ENCODE measurements around the gene MYCN.
"Not testable (repeated sequence)": the region's sequence is repeated elsewhere in the genome, so short reads cannot be mapped to it uniquely, and the experiment has no call there.

MYCN gene

DNA sequence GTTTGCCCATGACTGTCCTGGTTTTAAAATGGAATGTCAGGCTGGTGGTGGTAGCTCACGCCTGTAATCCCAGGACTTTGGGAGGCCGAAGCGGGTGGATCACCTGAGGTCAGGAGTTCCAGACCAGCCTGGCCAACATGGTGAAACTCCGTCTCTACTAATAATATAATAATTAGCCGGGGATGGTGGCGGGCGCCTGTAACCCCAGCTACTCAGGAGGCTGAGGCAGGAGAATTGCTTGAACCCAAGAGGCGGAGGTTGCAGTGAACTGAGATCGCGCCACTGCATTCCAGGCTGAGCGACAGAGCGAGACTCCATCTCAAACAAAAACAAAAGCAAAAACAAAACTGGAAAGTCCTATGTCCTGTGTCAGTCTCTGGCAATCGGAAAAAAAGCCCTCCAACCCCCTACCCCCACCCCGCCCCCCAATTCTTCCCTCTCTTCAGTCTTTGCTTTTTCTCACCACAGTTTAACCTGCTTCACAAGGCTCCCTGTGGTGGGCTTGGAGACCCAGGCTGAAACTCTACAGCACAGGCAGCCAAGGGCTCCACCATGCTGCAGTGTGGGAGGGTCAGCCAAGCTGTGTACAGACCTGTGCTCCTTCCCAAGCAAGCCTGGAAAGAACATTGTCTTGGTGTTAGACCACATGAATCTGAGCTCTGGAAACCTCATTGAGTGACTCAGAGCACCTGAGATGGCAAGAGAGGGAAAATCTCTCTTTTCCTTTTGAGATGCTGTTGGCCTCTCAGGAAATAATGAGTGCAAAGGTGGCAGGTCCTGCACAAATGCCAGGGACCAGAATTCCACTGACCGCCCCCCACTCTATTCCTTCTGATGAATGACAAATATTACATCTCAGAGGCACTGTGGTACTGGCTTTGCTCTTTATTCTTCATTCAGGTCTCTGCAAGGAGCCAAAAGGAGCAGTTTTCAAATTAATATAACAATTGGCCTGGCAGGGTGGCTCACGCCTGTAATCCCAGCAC is 16.7 kb downstream of the MYCN start:
- no peak for DNase-seq (ENCODE audit: low spot score)
- no peak for FAIRE-seq

DNA sequence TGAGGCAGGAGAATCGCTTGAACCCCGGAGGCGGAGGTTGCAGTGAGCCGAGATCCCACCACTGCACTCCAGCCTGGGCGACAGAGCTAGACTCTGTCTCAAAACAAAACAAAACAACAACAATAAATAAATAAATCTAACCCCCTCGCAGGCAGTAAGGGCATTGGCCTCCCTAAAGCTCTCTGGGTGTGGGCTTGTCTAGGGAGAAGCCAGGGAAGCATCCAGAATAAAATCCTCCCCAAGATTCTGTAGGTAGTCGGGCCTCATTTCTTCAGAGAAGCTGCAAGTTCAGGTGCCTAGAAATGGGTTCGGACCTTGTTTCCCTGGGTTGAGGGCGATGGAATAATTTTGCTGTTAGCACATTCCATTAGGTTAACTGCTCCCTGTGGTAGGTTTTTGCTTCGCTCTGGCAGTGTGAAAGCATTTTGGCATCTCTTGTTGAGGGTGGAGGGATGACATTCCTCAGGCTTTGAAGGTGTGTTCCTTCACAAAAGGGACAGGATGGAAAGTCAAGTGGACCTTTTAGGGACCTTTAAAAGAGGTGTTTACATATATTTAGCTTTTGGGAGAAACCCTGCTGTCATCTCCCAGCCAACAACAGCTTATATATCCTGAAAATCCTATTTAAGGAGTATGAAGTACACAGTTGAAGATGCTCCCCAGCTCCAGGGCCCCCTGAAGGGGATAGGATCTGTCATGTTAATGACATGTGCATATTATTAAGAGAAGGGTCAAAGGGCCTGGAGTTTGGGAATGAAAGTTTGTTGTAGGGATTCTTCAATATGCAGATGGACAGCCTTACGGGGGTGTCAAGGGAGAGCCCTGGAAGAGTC is 17.7 kb downstream of the MYCN start:
- DNase-seq (ENCODE audit: low spot score): no peak
- FAIRE-seq: no peak

DNA sequence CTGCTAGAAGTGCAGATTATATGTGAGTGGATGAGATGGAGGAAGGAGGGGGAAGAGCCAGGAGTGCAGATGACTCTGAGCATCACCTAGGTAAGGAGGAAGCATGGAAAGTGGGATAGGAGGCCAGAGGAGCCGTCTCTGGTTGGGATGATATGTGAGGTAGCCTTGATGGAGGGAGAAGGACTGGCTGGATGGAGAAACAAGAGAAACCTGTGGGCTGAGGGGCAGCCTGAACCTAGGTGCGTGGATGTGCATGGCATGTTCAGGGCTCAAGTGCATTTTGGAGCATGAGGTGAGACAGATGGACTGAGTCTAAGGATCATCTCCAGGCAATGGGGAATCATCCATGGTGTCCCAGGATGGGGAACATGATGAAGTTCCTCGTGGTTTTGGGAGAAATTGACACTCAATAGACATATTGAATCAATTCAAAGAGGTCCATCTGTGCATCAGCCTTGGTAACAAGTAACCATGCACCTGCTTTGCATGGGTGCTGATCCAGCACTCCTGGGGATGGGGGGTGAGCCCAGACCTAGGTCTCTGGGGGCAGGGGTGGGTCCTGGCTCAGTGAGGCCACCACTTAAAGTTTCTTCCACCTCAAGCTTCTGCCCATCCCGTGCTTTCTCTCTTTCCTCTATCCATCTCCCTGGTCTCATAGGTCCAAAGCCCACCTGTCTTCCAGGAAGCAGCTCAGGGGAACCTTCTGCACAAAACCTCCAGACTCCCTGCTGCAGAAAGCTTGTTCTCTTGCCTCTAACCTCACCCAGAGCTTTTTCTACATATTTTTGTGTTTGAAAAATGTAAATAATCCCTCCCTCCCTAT is 19.2 kb downstream of the MYCN start:
- DNase-seq (ENCODE audit: low spot score) (no peak), FAIRE-seq (no peak)

DNA sequence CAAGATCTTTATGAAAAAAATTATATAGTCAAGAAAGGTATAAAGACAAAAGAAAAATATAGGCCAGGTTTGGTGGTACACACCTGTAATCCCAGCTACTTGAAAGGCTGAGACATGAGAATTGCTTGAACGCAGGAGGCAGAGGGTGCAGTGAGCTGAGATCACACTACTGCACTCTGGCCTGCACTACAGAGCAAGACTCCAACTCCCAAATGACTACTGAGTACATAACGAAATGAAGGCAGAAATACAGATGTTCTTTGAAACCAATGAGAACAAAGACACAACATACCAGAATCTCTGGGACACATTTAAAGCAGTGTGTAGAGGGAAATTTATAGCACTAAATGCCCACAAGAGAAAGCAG is 19.8 kb downstream of the MYCN start:
- not testable (repeated sequence) for FAIRE-seq

DNA sequence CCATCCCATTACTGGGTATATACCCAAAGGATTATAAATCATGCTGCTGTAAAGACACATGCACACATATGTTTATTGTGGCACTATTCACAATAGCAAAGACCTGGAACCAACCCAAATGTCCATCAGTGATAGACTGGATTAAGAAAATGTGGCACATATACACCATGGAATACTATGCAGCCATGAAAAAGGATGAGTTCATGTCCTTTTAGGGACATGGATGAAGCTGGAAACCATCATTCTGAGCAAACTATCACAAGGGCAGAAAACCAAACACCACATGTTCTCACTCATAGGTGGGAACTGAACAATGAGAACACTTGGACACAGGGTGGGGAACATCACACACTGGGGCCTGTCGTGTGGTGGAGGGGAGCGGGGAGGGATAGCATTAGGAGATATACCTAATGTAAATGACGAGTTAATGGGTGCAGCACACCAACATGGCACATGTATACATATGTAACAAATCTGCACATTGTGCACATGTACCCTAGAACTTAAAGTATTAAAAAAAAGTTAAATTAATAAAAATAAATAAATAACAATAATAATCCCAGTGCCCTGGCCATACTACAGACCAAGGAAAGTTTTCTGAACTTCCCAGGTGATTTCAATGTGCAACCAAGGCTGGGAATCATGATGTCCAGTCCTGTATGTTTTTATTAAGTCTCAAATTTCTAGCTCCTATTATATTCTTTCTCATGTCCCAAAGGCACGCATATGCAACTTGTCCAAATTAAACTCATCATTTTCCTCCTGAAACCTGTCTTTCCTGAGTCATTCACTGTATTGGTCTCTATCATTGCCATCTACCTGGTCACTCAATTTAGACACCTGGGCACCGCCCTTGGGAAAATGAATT is 23.0 kb downstream of the MYCN start:
- DNase-seq (ENCODE audit: low spot score); FAIRE-seq: not testable (repeated sequence)

More for the DNA sequence above, 19.8 kb downstream of the MYCN start:
- not testable (repeated sequence) for DNase-seq (ENCODE audit: low spot score)

DNA sequence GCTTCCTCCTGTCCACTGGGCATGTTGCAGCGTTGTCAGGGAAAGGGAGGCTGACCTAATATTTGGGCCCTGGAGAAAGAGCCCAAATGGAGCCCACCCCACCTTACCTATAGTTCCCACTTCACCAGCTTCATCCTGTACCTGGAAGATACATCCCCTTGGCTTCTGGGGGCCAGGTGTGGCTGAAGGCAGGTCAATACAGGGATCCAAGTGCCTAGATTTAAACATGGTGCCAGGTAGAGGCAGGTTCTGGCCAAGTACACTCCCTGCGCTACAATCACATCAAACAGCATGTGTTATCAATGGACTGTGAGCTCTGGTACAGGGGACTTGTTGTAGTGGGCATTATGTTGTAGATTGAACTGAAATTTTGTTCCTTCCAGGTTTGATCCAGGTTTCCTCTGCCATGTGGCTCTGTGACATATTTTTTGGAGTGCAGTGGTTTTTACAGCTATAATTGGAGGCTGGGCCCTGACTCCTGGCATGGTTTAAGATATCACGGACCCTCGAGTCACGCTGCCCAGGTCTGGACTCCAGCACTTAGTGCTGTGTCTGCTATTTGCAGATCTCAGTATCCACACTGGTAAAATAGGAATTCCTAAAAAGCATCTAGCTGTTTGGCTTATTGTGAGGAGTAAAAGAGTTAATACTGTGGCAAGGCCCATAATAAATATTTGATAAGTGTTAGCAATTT is 23.8 kb downstream of the MYCN start:
- DNase-seq (ENCODE audit: low spot score) (no peak), FAIRE-seq (no peak)

DNA sequence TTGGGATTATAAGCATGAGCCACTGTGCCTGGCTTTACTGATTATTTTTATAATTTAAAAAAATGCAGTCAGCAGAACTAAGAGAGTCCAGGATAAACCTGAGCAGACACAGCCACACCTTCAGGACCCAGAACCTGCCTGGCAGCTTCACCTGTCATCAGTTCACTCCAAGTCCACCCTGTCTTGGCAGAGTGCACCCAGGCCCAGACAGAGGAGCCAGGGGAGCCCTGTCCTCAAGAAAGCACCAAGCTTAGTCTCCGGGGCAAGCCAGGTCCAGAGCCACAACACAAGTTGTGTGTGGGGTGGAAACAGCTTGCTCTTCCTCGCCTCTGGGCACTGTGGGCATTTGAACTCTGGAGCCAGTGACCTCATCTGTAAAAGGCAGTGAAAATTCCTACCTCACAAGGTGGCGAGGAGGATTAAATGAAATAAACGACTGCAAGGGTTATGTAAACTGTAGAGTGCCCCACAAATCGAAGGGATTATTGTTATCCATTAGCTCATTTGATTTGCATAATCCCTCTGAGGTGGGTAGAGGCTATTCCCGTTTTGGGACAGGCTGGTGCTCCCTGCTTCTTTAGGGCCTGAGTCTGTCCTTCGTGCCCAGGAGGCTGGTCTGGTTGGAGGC is 24.7 kb downstream of the MYCN start:
- no peak for FAIRE-seq
- DNase-seq (ENCODE audit: low spot score): no peak

DNA sequence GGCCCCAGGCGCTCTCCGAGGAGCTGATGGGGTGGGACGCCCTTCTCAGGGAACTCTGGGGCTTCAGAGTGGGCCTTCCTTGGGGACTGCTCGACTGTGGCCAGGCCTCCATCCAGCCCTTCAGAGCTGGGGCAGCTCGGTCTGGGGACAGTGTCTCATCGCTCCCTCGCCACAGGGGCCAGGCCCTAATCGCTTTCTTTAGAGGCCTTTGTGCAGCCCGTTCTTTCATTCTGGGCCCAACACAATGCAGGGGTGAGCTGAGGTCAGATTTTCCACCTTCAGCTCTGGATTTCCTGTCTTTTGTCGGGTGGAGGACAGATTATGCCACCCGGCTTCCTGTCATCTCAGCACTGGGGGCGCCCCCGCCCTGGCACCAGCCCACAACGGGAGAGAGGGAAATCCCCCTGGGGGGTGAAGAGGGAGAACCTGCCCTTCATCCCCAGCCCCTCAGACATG is 25.2 kb downstream of the MYCN start:
- FAIRE-seq (no peak), DNase-seq (ENCODE audit: low spot score) (no peak)

DNA sequence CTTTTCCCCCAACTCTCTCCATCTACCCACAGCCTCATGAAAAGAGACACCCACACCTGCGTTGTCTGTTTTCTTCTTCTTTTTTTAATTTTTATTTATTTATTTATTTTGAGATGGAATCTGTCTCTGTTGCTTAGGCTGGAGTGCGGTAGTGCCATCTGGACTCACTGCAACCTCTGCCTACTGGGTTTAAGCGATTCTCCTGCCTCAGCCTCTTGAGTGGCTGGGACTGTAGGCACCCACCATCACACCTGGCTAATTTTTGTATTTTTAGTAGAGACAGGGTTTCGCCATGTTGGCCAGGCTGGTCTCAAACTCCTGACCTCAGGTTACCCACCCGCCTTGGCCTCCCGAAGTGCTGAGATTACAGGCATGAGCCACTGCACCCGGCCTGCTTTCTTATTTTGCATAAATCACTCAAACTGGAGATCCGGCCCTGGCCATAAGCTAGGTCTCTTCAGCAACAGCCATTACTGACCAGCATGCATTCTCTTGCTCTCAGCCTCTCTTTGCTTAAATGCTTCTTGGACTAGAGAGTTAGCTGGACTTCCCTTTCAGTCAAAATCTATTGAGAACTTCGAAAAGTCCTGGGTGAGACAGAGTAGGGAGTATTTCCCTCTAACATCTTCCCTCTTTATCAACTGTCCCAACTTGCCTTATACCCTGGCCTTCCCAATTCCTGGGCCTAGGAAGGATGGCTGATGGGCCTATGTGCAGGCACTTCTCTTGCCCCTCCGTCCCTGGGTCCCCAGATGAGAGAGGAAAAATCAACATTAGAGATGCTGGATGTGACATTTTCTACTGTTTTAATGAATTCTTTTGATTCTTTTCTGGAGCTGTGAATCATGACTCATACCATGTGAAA is 27.3 kb downstream of the MYCN start:
- no peak for FAIRE-seq
- no peak for DNase-seq (ENCODE audit: low spot score)

DNA sequence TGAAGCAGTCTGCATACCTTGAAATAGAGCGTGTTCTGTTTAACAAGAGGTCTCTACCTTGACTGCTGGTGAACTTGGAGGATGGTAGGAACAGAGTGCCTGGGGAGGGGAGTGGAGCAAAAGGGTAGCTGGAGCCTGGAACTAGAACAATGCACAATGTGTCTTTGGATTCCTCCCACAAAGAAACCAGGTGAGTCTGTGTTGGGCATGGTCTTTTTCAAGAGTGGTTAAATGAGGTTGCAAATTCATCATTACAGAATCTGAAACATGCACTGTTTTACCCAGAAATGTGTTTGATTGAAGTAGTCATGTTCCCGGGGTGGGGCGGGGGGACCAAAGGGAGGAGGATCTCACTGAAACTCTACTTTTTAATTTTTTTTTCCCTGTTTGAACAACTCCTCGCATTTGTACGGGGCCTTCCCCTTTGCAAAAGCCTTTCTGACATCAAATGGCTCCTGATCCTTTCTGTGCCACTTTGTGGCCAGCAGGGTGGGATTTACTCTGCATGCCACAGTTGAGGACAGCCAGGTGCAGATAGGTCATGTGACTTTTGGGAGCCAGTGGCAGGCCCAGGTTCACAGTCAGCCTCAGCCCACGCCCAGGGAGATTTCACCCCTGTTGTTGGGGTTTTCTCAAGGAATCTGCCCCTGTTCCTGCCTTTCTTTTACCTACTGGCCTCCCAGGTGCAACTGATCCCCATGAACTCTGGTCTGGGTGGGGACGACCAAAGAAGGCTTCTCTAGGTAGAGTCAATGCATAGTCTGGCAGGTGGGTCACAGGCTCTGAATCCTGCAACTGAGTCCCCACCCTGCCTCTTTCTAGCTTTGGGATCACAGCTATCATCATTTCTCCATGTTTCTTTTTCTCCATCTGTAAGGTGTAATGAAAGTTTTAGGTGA is 28.2 kb downstream of the MYCN start:
- FAIRE-seq: no peak
- DNase-seq (ENCODE audit: low spot score): no peak

DNA sequence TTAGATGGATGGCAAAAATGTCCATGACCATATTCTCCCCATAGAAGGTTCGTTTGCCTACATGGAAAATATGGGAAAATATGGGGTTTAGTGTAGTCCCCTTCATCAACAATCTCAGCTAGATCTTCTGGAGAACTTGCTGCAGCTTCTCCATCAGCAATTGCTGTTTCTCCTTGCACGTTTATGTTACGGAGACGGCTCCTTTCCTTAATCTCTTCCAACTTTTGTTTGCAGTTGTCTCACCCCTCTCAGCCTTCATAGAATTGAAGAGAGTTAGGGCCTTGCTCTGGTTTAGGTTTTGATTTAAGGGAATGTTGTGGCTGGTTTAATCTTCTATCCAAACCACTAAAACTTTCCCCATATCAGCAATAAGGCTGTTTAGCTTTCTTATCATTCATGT is 28.9 kb downstream of the MYCN start:
- DNase-seq (ENCODE audit: low spot score) (no peak), FAIRE-seq (no peak)

DNA sequence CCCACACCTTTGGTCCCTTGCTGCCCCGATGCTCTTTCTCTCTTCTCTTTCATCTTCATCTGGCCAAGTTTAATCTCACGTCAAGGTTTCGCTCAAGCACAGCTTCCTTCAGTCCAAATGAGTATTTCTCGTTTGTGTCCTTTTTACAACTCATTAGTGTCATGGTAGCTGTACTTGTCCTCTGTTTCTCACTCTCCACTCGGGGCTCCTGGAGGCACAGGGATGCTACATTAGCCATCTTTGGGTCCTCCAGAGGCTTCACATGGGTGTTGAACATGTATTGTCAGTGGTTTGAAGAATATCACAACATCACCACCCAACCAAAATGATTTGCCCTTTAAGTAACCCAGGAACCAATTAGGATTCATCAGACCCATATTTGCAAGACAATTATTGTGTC is 30.4 kb downstream of the MYCN start:
- DNase-seq (ENCODE audit: low spot score): no peak
- FAIRE-seq: no peak

DNA sequence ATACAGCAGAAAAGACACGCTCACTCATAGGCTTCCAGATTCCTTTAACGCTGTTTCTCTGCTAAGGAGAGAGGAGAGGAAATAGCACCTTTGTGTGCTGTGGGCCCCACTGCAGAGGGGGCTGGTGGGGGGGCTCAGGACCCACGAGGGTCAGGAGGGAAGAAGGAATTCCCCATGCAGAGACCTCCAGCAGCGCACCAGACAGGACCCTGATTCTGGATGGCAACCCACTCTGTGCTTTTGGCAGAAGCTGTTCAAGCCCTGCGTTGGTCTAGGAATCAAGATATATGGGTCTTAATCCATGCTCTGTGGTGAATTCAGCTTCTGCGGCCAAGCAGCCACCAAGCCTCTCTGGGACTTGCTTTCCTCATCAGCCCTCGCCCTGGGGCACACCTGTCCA is 31.0 kb downstream of the MYCN start:
- no peak for FAIRE-seq
- DNase-seq (ENCODE audit: low spot score): no peak

DNA sequence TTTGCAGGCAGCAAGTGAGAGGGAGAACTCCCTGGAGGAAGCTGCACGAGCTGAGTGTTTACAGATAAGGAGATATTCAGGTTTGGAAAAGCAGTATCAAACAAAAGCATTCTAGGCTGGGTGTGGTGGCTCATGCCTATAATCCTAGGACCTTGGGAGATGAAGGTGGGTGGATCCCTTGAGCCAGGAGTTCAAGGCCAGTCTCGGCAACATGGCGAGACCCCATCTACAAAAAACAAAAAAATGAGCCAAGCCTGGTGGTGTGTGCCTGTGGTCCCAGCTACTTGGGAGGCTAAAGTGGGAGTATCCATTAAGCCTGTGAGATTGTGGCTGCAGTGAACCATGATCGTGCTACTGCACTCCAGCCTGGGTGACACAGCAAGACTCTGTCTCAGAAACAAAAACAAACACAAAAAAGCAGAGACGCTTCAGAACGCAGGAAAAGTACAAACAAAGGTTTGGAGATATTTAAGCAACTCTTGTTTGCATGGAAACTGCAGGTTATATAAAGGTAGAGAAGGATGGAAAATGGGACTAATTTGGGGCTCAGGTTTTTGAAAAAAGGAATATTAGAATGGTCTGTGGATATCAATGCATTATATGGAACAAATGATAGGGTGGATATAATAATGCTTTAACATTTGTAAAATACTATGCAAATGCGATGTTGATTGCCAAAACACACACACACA is 31.6 kb downstream of the MYCN start:
- DNase-seq (ENCODE audit: low spot score) (no peak), FAIRE-seq (no peak)

DNA sequence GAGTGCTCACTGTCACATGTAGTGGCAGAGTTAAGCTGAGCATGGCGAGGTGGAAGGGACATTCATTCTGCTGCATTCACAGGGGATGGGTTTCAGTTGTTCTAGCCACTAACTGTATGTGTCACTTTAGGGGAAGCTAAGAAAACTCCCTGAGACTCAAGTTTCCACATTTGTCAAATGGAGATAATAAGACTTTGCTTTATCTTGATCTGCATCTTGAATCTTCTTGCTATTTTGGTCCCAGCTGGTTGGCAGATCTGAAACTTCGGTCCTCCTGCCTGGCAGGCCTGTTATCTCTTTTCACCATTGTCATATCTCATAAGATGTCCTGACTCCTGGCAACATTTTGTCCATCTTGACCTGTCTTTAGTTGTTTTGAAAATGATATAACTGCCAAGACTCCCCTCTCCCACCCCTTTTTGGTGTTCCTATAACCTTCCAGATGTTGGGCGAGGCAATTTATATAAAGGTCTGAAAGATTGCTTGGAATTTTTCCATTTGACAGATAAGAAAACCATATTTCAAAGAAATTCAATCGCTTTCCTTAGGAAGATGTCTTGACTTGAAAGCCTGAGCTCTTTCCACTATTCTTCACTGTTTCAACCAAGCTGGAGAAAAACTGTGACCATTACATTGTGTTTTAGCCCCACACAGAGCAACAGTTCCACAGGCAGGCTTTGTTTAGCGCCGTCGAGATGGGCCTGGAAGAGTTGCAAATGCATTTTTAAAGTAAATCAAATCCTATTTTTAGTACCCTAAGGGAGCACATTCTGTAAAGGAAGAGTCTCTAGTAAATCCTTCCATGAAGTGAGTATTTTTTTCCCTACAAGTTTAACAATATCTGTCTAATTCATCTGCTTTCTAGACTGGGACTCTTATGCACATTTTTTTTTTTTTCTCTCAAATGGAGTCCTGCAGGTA is 33.4 kb downstream of the MYCN start:
- FAIRE-seq (no peak), DNase-seq (ENCODE audit: low spot score) (no peak)
